Measurements from ENCODE around the gene CELF4. TPM values are rescaled to one million over a fixed set of nuclear protein-coding genes. Genes with fewer than 3 reads are reported as not detected.

Gene CELF4
- total RNA-seq, 4 donors from 2014 or later: 0.32 to 0.81 (median 0.77) TPM

DNA sequence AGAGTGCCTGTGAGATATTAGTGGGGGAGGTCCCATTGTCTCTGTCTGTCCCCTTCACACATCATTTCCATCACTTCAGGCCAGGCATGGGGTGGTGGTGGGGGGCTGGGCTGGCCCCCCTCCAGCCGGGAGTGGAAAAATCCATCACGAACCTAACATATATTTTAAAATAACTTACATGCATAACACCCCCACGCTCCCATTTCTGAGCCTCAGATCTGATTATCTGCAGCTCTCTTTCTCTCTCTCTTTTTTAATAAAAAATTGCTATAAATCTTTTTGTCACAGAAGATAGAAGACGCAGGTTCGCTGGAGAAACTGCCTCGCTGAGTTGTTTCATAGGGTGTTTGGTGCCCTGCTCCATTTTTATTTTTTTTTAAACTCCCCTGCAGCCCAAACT is 159.8 kb downstream of the CELF4 start:
- H3K36me3 ChIP-seq: no peaks in the 10 kb centered on the region
- H3K9me3 ChIP-seq: no peaks in the 10 kb centered on the region
- ATAC-seq: no peak
- H3K4me1 ChIP-seq: peaks cover 0 to 14% (median 3%) of the 10 kb centered on the region in 3 donors
- no peak overlapping the region for H3K4me3 ChIP-seq
- no peak for TF ChIP-seq POLR2AphosphoS5 (IDR thresholded peaks at IDR 0.05)
- TF ChIP-seq EP300 (IDR thresholded peaks at IDR 0.05): no peak
- TF ChIP-seq, protein P1, sequence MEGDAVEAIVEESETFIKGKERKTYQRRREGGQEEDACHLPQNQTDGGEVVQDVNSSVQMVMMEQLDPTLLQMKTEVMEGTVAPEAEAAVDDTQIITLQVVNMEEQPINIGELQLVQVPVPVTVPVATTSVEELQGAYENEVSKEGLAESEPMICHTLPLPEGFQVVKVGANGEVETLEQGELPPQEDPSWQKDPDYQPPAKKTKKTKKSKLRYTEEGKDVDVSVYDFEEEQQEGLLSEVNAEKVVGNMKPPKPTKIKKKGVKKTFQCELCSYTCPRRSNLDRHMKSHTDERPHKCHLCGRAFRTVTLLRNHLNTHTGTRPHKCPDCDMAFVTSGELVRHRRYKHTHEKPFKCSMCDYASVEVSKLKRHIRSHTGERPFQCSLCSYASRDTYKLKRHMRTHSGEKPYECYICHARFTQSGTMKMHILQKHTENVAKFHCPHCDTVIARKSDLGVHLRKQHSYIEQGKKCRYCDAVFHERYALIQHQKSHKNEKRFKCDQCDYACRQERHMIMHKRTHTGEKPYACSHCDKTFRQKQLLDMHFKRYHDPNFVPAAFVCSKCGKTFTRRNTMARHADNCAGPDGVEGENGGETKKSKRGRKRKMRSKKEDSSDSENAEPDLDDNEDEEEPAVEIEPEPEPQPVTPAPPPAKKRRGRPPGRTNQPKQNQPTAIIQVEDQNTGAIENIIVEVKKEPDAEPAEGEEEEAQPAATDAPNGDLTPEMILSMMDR (IDR thresholded peaks at IDR 0.05): no peak
- TF ChIP-seq POLR2A (IDR thresholded peaks at IDR 0.05): no peak
- H3K27ac ChIP-seq: no peak overlapping the region
- no peaks in the 10 kb centered on the region for H3K27me3 ChIP-seq
- 57 to 100% methylated on average over 1 to 6 of the region's 6 CpGs for WGBS, 2 donors (ENCODE audit: low coverage in 1 of 2)

DNA sequence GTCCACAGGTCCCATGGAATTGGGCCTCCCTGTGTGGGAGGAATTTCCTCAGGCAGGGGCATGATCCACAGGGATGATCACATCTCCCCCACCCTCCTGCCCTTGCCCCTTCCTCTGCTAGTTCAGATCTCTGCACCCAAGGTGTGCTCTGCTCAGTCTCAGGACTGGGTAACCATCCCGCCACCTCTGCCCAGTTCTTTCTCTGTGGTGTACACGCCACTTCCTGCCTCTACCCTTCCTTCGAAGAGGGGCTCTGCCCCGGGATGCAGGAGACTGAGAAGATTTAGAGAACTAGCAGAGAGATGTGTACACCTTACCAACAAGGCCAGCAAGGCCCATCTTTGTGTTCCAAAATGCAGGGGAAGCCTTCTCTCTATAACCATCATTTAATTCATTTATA is 160.4 kb downstream of the CELF4 start:
- Histone ChIP-seq H3K4me1 (peaks cover 0 to 14% (median 3%) of the 10 kb centered on the region in 3 donors), H3K9me3 (no peaks in the 10 kb centered on the region), H3K27me3 (no peaks in the 10 kb centered on the region), H3K4me3 (no peak overlapping the region), H3K36me3 (no peaks in the 10 kb centered on the region), H3K27ac (no peak overlapping the region)
- WGBS, 2 donors (ENCODE audit: low coverage in 1 of 2): 71 to 81% methylated on average over 3 to 4 of the region's 4 CpGs
- TF ChIP-seq POLR2A (IDR thresholded peaks at IDR 0.05) (no peak), EP300 (IDR thresholded peaks at IDR 0.05) (no peak), POLR2AphosphoS5 (IDR thresholded peaks at IDR 0.05) (no peak)
- TF ChIP-seq, protein P1 (IDR thresholded peaks at IDR 0.05): no peak
- ATAC-seq: no peak

DNA sequence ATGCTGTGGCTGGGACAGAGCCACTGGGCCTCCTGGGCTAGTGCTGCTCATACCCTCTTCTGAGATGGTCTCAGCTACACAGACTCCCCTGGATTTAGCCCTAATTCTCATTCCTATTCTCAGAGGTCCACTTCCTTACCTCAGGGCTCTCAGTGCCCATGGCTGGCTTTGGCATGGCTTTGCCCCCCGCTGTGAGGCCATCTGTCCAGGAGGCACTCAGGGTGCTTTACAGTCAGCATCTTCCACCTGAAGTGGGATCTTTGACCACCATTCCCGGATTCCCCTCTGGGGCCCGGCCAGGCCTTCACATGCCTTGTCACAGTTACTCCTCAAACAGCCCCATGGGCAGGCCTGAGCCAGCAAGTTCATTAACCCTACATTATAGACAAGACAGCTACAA is 161.8 kb downstream of the CELF4 start:
- Histone ChIP-seq H3K27me3 (no peaks in the 10 kb centered on the region), H3K36me3 (no peaks in the 10 kb centered on the region), H3K27ac (no peak overlapping the region), H3K9me3 (no peaks in the 10 kb centered on the region), H3K4me3 (no peak overlapping the region), H3K4me1 (peaks cover 0 to 14% (median 3%) of the 10 kb centered on the region in 3 donors)
- 100% methylated on average over 2 of the region's 3 CpGs; no CpG with 5 or more reads in 1 of the 2 donors for WGBS, 2 donors (ENCODE audit: low coverage in 1 of 2)
- TF ChIP-seq EP300 (IDR thresholded peaks at IDR 0.05): no peak
- no peak for TF ChIP-seq POLR2A (IDR thresholded peaks at IDR 0.05)
- TF ChIP-seq, protein P1 (IDR thresholded peaks at IDR 0.05): no peak
- TF ChIP-seq POLR2AphosphoS5 (IDR thresholded peaks at IDR 0.05): no peak
- no peak for ATAC-seq

DNA sequence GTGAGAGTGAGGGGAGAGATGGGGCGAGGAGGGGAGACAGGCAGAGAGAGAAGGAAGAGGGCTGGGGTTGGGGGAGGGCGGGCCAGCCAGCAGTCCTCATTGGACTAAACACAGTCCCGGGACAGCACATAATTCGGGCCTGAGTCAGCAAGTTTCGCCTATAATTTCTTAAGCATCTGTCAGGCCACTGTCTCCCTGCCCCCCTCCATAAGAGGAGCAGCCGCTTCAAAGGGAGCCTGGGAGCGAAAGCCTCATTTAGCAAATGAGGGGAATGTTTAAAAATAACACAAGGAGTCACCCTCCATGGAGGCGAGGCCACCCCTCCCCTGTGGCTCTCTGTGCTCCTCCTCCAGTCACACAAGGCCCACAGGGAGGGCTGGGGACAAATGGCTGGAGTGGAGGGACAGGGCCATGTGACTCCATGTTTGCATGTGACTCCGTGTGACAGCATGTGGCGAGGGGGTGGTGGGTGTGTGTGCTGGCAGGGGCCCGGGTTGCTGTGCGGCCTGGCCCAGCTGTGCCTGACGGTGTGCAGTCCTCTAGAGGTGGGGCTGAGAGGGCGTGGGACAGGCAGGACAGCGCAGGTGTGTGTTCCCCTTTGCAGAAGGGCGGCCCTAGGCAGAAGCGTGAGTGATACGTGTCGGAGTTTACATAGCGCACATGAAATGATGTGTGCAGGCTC is 162.4 kb downstream of the CELF4 start:
- peak; percentile 63 for ATAC-seq

DNA sequence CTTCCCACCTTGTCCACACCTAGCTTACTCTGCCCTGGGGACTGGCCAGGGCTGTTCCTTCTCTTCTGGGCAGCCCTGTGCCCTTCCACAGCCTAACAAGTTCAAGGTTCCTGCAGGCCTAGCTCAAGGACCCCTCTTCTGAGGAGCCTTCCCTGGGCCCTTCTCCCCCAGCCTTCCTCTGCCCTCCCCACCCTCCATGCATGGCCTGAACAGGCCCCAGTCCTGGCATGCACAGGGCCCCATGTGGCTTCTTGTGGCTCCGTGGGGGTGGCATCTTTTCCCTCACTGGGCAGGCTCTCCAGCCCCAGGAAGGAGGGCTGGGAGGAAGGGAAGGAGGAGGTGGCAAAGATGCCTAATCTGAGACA is 162.9 kb downstream of the CELF4 start:
- ATAC-seq: no peak
- H3K36me3 ChIP-seq: no peaks in the 10 kb centered on the region
- no peak for TF ChIP-seq POLR2A (IDR thresholded peaks at IDR 0.05)
- TF ChIP-seq EP300 (IDR thresholded peaks at IDR 0.05): no peak
- TF ChIP-seq, protein P1 (IDR thresholded peaks at IDR 0.05): no peak
- no peak for TF ChIP-seq POLR2AphosphoS5 (IDR thresholded peaks at IDR 0.05)
- H3K27me3 ChIP-seq: no peaks in the 10 kb centered on the region
- peak overlapping the region in 1 of 4 donors; percentile 14 for H3K27ac ChIP-seq
- H3K4me1 ChIP-seq: peaks cover 0 to 14% (median 3%) of the 10 kb centered on the region in 3 donors
- H3K9me3 ChIP-seq: no peaks in the 10 kb centered on the region
- no CpG with 5 or more reads among the region's 1 CpG for WGBS, 2 donors (ENCODE audit: low coverage in 1 of 2)
- no peak overlapping the region for H3K4me3 ChIP-seq

More for the DNA sequence above, 162.4 kb downstream of the CELF4 start:
- Histone ChIP-seq H3K27me3 (no peaks in the 10 kb centered on the region), H3K27ac (peak overlapping the region in 1 of 4 donors; percentile 14), H3K4me3 (no peak overlapping the region), H3K36me3 (no peaks in the 10 kb centered on the region), H3K9me3 (no peaks in the 10 kb centered on the region), H3K4me1 (peaks cover 0 to 14% (median 3%) of the 10 kb centered on the region in 3 donors)
- TF ChIP-seq POLR2A (IDR thresholded peaks at IDR 0.05) (no peak), POLR2AphosphoS5 (IDR thresholded peaks at IDR 0.05) (no peak)
- 83% methylated on average over 6 of the region's 20 CpGs; no CpG with 5 or more reads in 1 of the 2 donors for WGBS, 2 donors (ENCODE audit: low coverage in 1 of 2)
